ENCODE measurements around the gene C19orf85.

The C19orf85 gene

GRCh38 chr19:55418185-55418584 lies 46.4 kb downstream of the C19orf85 start:
- no peak overlapping the region for H3K4me3 ChIP-seq (ENCODE audit: low read depth, low read length)
- H3K9me3 ChIP-seq (ENCODE audit: control insufficient read depth, insufficient read depth, low read depth, low read length): no peaks in the 10 kb centered on the region
- no peaks in the 10 kb centered on the region for H3K4me1 ChIP-seq (ENCODE audit: control insufficient read depth, insufficient read depth, low read length)
- ChIA-PET POLR2A (interaction anchor here (0.6 to 1.4 kb wide), 3 partner anchors 11 to 937 kb away, joined by 3 to 11 read pairs (median 11); partner anchors contain the start of gene UBE2S), CTCF (interaction anchor here (0.5 to 4.2 kb wide), 44 partner anchors 8 to 961 kb away, joined by 3 to 58 read pairs (median 5); partner anchors contain the start of genes DNAAF3, PPP6R1 and SHISA7)
- H3K27ac ChIP-seq (ENCODE audit: extremely low read depth, low read depth, low read length): no peak overlapping the region
- no peaks in the 10 kb centered on the region for H3K36me3 ChIP-seq (ENCODE audit: control insufficient read depth in 2 of 2, insufficient read depth in 1 of 2, low read length in 2 of 2)
- TF ChIP-seq ZNF521 (tag by site-specific recombination; IDR thresholded peaks at IDR 0.05) (no peak), ZNF514 (tag by site-specific recombination; IDR thresholded peaks at IDR 0.05) (no peak), KLF8 (tag by site-specific recombination; IDR thresholded peaks at IDR 0.05) (0 out of 2 replicates have a peak, but pooled peaks have one; percentile 48), ZNF398 (tag by site-specific recombination; IDR thresholded peaks at IDR 0.05) (no peak), ZNF654 (tag by site-specific recombination; IDR thresholded peaks at IDR 0.05; ENCODE audit: low read depth) (peak; percentile 93), ZSCAN30 (tag by site-specific recombination; IDR thresholded peaks at IDR 0.05) (0 out of 2 replicates have a peak, but pooled peaks have one; percentile 38), ZNF510 (tag by site-specific recombination; IDR thresholded peaks at IDR 0.05; ENCODE audit: insufficient replicate concordance) (no peak), ZNF423 (tag by site-specific recombination; IDR thresholded peaks at IDR 0.05) (no peak), ZNF777 (tag by site-specific recombination; IDR thresholded peaks at IDR 0.05; ENCODE audit: borderline replicate concordance) (no peak), ZBTB8A (tag by site-specific recombination; IDR thresholded peaks at IDR 0.05) (no peak), REST (tag by site-specific recombination; IDR thresholded peaks at IDR 0.05) (no peak), SP2 (tag by site-specific recombination; IDR thresholded peaks at IDR 0.05) (no peak), ZFP3 (tag by site-specific recombination; IDR thresholded peaks at IDR 0.05; ENCODE audit: low read depth) (no peak), ZBTB48 (tag by site-specific recombination; IDR thresholded peaks at IDR 0.05) (no peak), CTCF (tag by site-specific recombination; IDR thresholded peaks at IDR 0.05) (peak; percentile 61), ZNF155 (tag by site-specific recombination; IDR thresholded peaks at IDR 0.05) (no peak), ZNF76 (tag by site-specific recombination; IDR thresholded peaks at IDR 0.05; ENCODE audit: borderline replicate concordance, low read depth) (no peak), ZNF18 (tag by site-specific recombination; IDR thresholded peaks at IDR 0.05) (no peak), ZNF280D (tag by site-specific recombination; IDR thresholded peaks at IDR 0.05) (no peak), ZNF623 (tag by site-specific recombination; IDR thresholded peaks at IDR 0.05) (no peak), KLF9 (tag by site-specific recombination; IDR thresholded peaks at IDR 0.05; ENCODE audit: low read depth) (no peak), ZNF146 (tag by site-specific recombination; IDR thresholded peaks at IDR 0.05) (no peak), ZNF626 (tag by site-specific recombination; IDR thresholded peaks at IDR 0.05) (no peak), ZBTB44 (tag by site-specific recombination; IDR thresholded peaks at IDR 0.05) (peak; percentile 20; the same call in 1 of the 2 replicates), OVOL3 (tag by site-specific recombination; IDR thresholded peaks at IDR 0.05) (no peak)
